ENCODE measurements around the gene ELAVL1.

GRCh38 chr19:7980168-7980567 is 25.3 kb downstream of the ELAVL1 start:
- TF ChIP-seq GATA3 (IDR thresholded peaks at IDR 0.05; ENCODE audit: low read depth, low read length), result no peak
- no peak for TF ChIP-seq GATA2 (IDR thresholded peaks at IDR 0.05; ENCODE audit: low read depth, low read length)

Measured in SH-SY5Y (cell line).